Renal cortical epithelial cell (primary cell): ENCODE measurements around the gene PLPPR3. TPM values are rescaled to one million over a fixed set of nuclear protein-coding genes. Genes with fewer than 3 reads are reported as not detected.

Experiments
- DNase-seq: peaks from one replicate; pipeline ENCODE4 v3.0.0-alpha.2; 2011; ENCODE audit warnings: low read depth
- total RNA-seq: library from RNA; depleted of rRNA; stranded (reverse); fragments of >200 nt; gene quantifications from 2 replicates; pipeline ENCODE4 v1.2.3, GENCODE V29; 2014

The PLPPR3 gene
- total RNA-seq, 1 donor from 2014 or later: 0.50 TPM

DNA sequence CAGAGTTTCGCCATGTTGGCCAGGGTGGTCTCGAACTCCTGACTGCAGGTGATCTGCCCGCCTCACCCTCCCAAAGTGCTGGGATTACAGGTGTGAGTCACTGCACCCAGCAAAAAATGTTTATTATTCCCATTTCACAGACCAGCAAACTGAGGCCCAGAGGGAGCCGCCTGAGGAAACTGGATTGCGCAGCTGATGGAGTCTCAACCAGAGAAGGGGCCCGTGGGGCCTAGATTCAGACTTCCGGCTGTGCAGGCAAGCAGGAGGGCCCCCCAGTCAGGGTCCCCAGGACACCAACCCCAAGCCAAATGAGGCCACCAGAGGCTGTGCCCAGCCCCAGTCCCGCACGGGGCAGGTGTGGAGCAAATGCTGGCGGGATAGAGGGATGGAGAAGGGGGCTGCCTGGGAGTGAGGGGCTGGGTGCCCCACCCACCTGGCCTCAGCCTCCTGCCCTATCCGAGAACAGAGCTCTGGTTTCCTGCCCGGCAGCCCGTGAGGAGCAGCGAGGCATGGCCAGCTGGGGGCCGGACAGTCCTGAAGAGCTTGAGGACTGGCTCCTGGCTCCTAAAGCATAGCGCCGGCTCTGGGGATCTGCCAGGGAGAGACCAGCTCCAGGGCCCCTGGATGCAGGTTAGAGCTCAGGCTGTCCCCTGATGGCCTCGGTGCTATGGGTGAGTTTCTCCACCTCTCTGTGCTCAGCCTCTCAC, 48.9 kb downstream of the PLPPR3 start:
- peak; percentile 53 for DNase-seq

DNA sequence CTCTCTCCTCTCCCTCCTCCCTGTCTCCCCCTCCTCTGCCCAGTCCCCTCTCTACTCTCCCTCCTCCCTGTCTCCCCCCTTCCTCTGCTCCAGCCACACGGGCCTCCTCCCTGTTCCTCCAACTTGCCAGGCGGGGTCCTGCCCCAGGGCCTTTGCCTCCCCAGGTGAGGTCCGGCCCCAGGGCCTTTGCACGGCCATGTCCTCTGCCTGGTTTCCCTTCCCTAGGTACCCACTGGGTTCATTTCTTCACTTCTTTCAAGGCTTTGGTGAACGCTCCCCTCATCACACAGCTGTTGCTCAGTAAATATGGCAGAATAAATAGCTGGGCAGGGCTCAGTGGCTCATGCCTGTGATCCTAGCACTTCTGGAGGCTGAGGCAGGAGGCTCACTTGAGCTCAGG, 49.7 kb downstream of the PLPPR3 start:
- no peak for DNase-seq

DNA sequence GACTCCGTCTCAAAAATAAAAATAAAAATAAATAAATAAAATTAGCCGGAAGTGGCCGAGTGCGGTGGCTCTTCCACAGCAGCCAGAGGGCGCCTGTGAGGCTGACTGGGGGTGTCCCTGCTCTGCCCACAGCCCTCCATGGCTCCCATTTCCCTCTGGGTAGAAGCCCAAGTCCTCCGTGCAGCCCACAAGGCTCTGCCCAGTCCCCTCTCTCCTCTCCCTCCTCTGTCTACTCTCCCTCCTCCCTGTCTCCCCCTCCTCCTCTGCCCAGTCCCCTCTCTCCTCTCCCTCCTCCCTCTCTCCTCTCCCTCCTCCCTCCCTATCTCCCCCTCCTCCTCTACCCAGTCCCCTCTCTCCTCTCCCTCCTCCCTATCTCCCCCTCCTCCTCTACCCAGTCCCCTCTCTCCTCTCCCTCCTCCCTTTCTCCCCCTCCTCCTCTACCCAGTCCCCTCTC, 50.4 kb downstream of the PLPPR3 start:
- no peak for DNase-seq

DNA sequence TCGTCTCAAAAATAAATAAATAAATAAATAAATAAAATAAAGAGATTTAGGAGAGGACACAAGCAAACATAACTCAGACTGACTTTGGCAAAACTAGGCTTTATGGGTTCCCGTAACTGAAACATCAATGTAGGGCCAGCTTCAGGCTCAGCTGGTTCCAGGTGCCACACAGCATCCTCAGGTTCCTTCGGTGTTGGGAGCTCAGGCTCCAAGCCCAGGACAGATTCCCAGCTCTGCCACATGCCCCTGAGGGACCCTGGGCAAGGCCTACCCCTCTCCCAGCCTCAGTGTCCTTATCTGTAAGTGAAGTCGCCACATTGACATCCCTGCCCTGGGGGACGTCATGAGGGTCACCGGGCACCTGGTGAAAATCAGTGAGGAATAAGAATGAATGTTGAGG, 52.1 kb downstream of the PLPPR3 start:
- DNase-seq: no peak

DNA sequence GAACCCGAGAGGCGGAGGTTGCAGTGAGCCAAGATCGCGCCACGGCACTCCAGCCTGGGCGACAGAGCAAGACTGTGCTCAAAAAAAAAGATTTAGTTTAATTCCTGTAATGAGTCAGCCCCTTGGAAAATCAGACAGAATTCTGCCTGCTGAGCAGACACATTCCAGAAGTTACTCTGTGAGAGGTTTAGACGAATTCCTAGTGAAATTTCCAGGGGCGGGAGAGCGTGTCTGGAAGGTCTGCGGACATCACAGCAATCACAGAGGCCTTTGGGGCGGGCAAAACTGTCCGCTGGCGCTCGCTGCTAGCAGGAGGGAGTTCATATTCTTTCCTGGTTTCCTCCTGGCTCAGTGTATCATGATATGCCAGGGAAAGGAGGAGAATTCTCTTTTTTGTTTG, 53.3 kb downstream of the PLPPR3 start:
- DNase-seq: peak; percentile 94

DNA sequence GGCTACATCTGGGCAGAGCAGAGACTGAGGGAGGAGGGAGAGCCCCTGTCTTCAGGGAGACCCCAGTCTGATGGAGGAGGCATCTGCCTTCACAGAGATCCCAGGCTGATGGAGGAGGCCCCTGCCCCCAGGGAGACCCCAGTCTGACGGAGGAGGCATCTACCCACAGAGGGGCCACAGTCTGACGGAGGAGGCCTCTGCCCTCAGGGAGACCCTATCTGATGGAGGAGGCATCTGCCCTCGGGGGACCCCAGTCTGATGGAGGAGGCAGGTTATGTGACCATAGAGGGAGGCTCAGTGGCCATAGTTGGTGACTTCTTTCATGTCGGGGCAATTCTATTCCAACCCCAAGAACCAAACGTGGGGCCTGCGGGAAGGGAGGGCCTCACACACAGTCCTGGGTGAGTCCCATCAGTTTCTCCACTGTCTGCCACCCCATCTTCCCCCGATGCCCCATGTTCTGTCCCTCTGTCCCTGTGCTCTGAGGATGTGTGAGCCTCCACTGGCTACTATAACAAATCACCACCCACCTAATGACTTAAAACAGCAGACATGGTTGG, 56.5 kb downstream of the PLPPR3 start:
- DNase-seq: no peak

DNA sequence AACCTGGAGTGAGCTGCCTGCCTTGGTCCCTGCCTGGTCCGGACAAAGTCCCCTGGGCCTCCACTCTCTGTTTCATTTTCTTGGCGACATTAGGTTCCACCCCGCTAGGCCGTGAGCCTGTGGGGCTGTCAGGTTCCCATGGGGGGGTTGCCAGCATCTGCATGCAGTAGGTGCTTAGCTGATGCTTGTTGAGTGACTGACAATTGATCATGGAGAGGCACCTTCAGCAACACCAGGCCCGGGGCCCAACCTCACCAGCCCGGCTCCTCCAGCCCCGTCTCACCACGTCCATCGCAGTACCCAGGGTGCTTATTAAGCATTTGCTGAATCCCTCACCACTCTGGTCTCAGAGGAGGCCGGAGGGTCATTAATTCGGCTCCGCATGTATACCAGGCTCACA, 57.5 kb downstream of the PLPPR3 start:
- no peak for DNase-seq

DNA sequence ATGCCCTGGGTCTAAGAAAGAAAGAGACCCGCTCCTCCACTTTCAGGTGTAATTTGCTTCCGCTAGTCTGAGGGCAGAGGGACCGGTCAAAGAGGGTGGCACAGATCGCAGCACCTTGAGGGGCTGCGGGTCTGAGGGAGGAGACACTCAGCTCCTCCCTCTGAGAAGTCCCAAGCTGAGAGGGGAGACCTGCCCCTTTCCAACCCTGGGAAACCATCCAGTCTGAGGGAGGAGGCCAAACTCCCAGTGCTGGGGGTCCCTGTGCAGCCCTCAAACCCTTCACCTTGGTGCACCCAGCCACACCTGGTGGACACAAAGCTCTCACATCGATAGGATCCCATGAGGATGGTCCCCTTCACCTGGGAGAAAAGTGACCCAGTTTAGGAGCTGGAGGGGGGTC, 57.9 kb downstream of the PLPPR3 start:
- DNase-seq: no peak

DNA sequence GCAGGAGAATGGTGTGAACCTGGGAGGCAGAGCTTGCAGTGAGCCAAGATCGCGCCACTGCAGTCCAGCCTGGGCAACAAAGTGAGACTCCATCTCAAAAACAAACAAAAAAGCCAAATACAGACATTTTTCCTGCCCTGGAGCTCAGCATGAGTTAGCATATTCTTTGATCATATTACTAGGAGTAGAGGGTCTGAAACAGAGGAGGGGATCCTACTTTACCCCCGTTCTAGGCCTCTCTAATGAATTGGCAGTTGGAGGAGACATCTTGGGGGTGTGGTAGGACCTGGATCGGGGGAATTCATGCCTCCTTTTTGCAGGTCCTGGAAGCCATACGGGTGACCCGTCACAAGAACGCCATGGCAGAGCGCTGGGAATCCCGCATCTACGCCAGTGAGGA, 58.6 kb downstream of the PLPPR3 start:
- no peak for DNase-seq

Other genes starting within 250 kb of the PLPPR3 start
- 410 and 555 TPM in 2 replicates for gene BSG, start 249.4 kb downstream of the PLPPR3 start, total RNA-seq
- 0.55 TPM in 1 of 2 replicates, not detected in the other for gene HCN2, start 232.1 kb downstream of the PLPPR3 start, total RNA-seq
- gene POLRMT, start 188.4 kb downstream of the PLPPR3 start, total RNA-seq: 22.6 and 46.3 TPM in 2 replicates
- gene FGF22, start 182.1 kb downstream of the PLPPR3 start, total RNA-seq: 0.10 TPM in 1 of 2 replicates, not detected in the other
- gene RNF126, start 158.7 kb downstream of the PLPPR3 start, total RNA-seq: 19.8 and 23.4 TPM in 2 replicates
- gene FSTL3, start 145.6 kb downstream of the PLPPR3 start, total RNA-seq: 374 and 526 TPM in 2 replicates
- not detected in 2 replicates for gene PRSS57, start 126.5 kb downstream of the PLPPR3 start, total RNA-seq
- gene PALM, start 113.0 kb downstream of the PLPPR3 start, total RNA-seq: 0.35 and 45.4 TPM in 2 replicates
- gene MISP, start 70.8 kb downstream of the PLPPR3 start, total RNA-seq: 6.2 and 48.4 TPM in 2 replicates
- gene PTBP1, start 24.5 kb downstream of the PLPPR3 start, total RNA-seq: 67.7 and 134 TPM in 2 replicates
- gene AZU1, start 5.9 kb upstream of the PLPPR3 start, total RNA-seq: not detected in 2 replicates
- not detected in 2 replicates for gene PRTN3, start 19.0 kb upstream of the PLPPR3 start, total RNA-seq
- gene ELANE, start 30.3 kb upstream of the PLPPR3 start, total RNA-seq: not detected in 2 replicates
- 2.1 and 3.1 TPM in 2 replicates for gene CFD, start 37.7 kb upstream of the PLPPR3 start, total RNA-seq
- 22.6 and 55.4 TPM in 2 replicates for gene MED16, start 71.2 kb upstream of the PLPPR3 start, total RNA-seq
- gene RNU6-9, start 71.5 kb upstream of the PLPPR3 start, total RNA-seq: not detected in 2 replicates
- 36.6 and 38.3 TPM in 2 replicates for gene R3HDM4, start 91.3 kb upstream of the PLPPR3 start, total RNA-seq
- gene KISS1R, start 95.4 kb upstream of the PLPPR3 start, total RNA-seq: not detected in 2 replicates
- gene ARID3A, start 104.1 kb upstream of the PLPPR3 start, total RNA-seq: 9.5 and 18.8 TPM in 2 replicates
- 31.1 and 50.4 TPM in 2 replicates for gene WDR18, start 162.4 kb upstream of the PLPPR3 start, total RNA-seq
- 2.4 and 3.6 TPM in 2 replicates for gene GRIN3B, start 178.5 kb upstream of the PLPPR3 start, total RNA-seq
- gene TMEM259, start 199.2 kb upstream of the PLPPR3 start, total RNA-seq: 63.4 and 114 TPM in 2 replicates
- not detected in 2 replicates for gene RNU6-2, start 199.6 kb upstream of the PLPPR3 start, total RNA-seq
- 312 and 501 TPM in 2 replicates for gene CNN2, start 204.7 kb upstream of the PLPPR3 start, total RNA-seq
- gene ABCA7, start 218.2 kb upstream of the PLPPR3 start, total RNA-seq: 15.6 and 24.6 TPM in 2 replicates
- 8.3 and 13.4 TPM in 2 replicates for gene ARHGAP45, start 245.2 kb upstream of the PLPPR3 start, total RNA-seq